Stimulated activated CD4-positive, alpha-beta T cell treated with anti-CD3 and anti-CD28 coated beads, Interleukin-12 subunit alpha, Interleukin-12 subunit beta, amount 100 ng/mL, for 48 hours (primary cell): Measurements from ENCODE around the gene CHMP1A.
A peak's percentile ranks its signal among the peaks of the same experiment; 100 is the strongest.

Source experiments
- DNase-seq, 3 donors: peaks; one replicate each; pipeline ENCODE4 v3.0.0-alpha.2; 2020; ENCODE audit warnings: low read depth in 2 of 3, low spot score in 1 of 3

Gene CHMP1A

GRCh38 chr16:89605186-89605970 is 52.1 kb downstream of the CHMP1A start:
- no peak for DNase-seq

- no peak for DNase-seq
These were observed 52.7 kb downstream of the CHMP1A start for GRCh38 chr16:89604764-89605163.

GRCh38 chr16:89602952-89603590 is 54.4 kb downstream of the CHMP1A start:
- DNase-seq: no peak

GRCh38 chr16:89602273-89602951 is 55.1 kb downstream of the CHMP1A start:
- peak; percentile 39 to 52 (median 51) for DNase-seq

GRCh38 chr16:89601906-89602272 is 55.6 kb downstream of the CHMP1A start:
- no peak for DNase-seq

- DNase-seq: no peak
These were observed 56.6 kb downstream of the CHMP1A start for GRCh38 chr16:89600956-89601355.

- no peak for DNase-seq
These were observed 57.1 kb downstream of the CHMP1A start for GRCh38 chr16:89600427-89600826.

- no peak for DNase-seq
These were observed 57.6 kb downstream of the CHMP1A start for GRCh38 chr16:89599902-89600301.

- peak in 2 of 3 donors; percentile 29 to 30 for DNase-seq
These were observed 58.1 kb downstream of the CHMP1A start for GRCh38 chr16:89599451-89599858.

- no peak for DNase-seq
These were observed 59.3 kb downstream of the CHMP1A start for GRCh38 chr16:89598199-89598598.

GRCh38 chr16:89596957-89597649 is 60.4 kb downstream of the CHMP1A start:
- DNase-seq: no peak

- no peak for DNase-seq
These were observed 61.3 kb downstream of the CHMP1A start for GRCh38 chr16:89596061-89596689.

- DNase-seq: no peak
These were observed 62.0 kb downstream of the CHMP1A start for GRCh38 chr16:89595330-89596060.
